Stimulated activated naive B cell treated with anti-CD40 and anti-IgM and Interleukin-4, amounts not matched to agents 10 μg/mL and 1 μg/mL and 100 μg/mL, for 72 hours (primary cell): ENCODE results near the gene EID2.

Experiments
- ATAC-seq, 2 donors: fragments of 150-1000 bp; cut with Tn5 transposase; replicated peaks; 2 replicates each; pipeline ENCODE4 v1.10.0; 2021; ENCODE audit warnings: moderate library complexity in 1 of 2
- DNase-seq: peaks from one replicate; pipeline ENCODE4 v3.0.0; 2021
- H3K27ac Mint-ChIP-seq: one replicate; pipeline ENCODE4 v1.8.0; 2022; ENCODE audit warnings: mild to moderate bottlenecking, mixed read lengths
- H3K27me3 Mint-ChIP-seq, 2 donors: one replicate each; pipeline ENCODE4 v1.8.0; 2022; ENCODE audit warnings: mixed read lengths in 2 of 2
- H3K36me3 Mint-ChIP-seq, 2 donors: one replicate each; pipeline ENCODE4 v1.8.0; 2022; ENCODE audit warnings: mixed read lengths in 2 of 2, mild to moderate bottlenecking in 1 of 2
- H3K4me1 Mint-ChIP-seq, 2 donors: one replicate each; pipeline ENCODE4 v1.8.0; 2022; ENCODE audit warnings: mixed read lengths in 2 of 2, mild to moderate bottlenecking in 1 of 2
- H3K4me3 Mint-ChIP-seq, 2 donors: one replicate each; pipeline ENCODE4 v1.8.0; 2022; ENCODE audit warnings: mild to moderate bottlenecking in 2 of 2, mixed read lengths in 2 of 2, moderate library complexity in 1 of 2
- H3K9me3 Mint-ChIP-seq, 2 donors: one replicate each; pipeline ENCODE4 v1.8.0; 2022; ENCODE audit warnings: mixed read lengths in 2 of 2, mild to moderate bottlenecking in 1 of 2

Gene EID2

DNA sequence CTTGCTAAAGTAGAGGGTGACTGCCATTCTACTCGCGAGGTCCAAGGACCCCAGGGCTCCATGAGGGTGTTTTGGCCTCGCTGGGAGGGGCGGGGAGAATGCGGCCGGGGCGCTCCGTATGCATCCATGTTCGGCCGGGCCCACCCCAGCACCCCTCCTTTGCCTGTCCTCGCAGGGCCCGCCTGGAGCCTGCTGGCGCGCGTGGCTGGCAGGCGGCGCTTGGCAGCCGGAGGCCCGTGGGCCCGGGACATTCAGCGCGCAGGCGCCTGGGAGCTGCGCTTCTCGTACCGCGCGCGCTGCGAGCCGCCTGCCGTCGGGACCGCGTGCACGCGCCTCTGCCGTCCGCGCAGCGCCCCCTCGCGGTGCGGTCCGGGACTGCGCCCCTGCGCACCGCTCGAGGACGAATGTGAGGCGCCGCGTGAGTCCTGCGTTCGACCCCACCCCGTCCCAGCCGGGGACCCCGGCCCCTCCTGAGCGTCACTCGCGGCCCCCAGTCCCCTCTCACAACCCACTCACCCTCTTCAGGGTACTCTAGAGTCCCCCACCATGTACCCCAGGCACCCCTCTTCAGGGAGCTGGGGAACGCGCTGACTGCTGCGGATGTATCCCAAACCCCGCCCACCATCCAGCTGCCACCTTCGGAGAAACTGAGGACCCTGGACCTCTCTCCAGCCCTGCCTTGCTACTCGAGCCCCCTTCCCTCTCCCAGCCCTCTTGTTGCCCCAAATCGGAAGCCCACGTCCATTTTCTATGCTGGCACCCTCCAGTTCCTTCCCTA is 37.1 kb downstream of the EID2 start:
- H3K36me3 Mint-ChIP-seq = peaks cover 6 to 7% of the 10 kb centered on the region in 2 donors
- peak; percentile 47 to 48 for ATAC-seq
- peaks cover 34 to 50% of the 10 kb centered on the region in 2 donors for H3K4me1 Mint-ChIP-seq
- no peak overlapping the region for H3K27ac Mint-ChIP-seq
- DNase-seq = peak; percentile 63
- peak overlapping the region; percentile 23 to 65 for H3K4me3 Mint-ChIP-seq
- peaks cover 54 to 73% of the 10 kb centered on the region in 2 donors for H3K27me3 Mint-ChIP-seq
- H3K9me3 Mint-ChIP-seq = peaks cover 2 to 3% of the 10 kb centered on the region in 2 donors

DNA sequence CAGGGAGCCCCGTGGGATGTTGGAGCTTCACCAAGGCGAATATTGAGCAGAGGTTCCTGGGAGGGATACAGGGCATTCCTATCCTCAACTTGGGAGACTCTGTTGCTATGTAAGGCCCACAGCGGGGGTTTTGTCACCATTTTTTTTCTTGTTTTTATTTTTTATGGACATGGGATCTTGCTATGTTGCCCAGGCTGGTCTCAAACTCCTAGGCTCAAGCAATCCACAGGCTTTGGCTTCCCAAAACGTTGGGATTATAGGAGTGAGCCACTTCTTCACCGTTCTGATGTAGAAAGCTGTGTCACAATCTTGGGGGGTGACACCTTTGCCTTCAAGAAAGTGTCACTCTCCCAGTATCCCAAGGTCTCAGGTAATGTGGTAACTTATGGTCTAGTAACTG is 38.6 kb downstream of the EID2 start:
- peaks cover 5 to 6% of the 10 kb centered on the region in 2 donors for H3K36me3 Mint-ChIP-seq
- no peak overlapping the region for H3K4me3 Mint-ChIP-seq
- H3K27ac Mint-ChIP-seq = no peak overlapping the region
- H3K27me3 Mint-ChIP-seq = peaks cover 51 to 69% of the 10 kb centered on the region in 2 donors
- ATAC-seq = no peak
- DNase-seq = no peak
- peaks cover 1 to 2% of the 10 kb centered on the region in 2 donors for H3K9me3 Mint-ChIP-seq
- peaks cover 29 to 39% of the 10 kb centered on the region in 2 donors for H3K4me1 Mint-ChIP-seq

DNA sequence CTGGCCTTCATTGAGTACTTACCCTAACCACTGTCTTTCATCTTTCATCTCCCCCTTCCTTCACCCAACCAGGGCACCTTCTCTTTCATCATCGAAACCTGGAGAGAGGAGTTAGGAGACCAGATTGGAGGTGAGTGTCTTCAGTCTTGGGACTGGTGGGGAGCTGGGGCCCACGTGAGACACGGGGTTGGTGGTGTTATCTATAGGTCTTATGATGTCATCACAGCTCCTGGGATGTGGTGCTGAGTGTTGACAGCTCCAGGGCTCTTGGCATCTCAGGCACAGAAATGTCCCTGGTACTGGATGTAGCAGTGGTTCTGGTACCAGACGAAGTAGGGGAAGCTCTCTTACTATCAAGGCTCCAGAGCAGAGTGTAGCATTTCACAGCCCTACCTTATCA is 39.4 kb downstream of the EID2 start:
- Mint-ChIP-seq H3K27ac (no peak overlapping the region), H3K36me3 (peaks cover 3 to 6% of the 10 kb centered on the region in 2 donors), H3K4me3 (peak overlapping the region in 1 of 2 donors; percentile 33), H3K9me3 (peaks cover 0 to 2% of the 10 kb centered on the region in 2 donors), H3K27me3 (peaks cover 48 to 65% of the 10 kb centered on the region in 2 donors), H3K4me1 (peaks cover 26 to 36% of the 10 kb centered on the region in 2 donors)
- ATAC-seq (no peak), DNase-seq (no peak)

DNA sequence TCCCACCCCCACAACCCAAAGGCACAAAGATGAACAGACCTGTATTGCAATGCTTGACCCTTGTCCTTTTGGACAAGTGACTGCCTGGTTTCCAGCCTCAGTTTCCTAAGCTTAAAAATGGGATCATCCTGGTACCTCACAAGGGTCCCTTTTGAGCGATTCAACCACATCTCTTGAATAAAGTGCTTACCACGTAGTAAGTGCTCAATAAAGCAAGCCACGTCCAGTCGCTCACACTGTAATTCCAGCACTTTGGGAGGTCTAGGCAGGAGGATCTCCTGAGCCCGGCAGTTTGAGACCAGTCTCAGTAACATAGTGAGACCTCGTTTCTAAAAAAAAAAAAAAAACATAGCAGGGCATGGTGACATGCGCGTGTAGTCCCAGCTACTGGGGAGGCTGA is 40.0 kb downstream of the EID2 start:
- H3K4me1 Mint-ChIP-seq = peaks cover 25 to 36% of the 10 kb centered on the region in 2 donors
- H3K36me3 Mint-ChIP-seq = peaks cover 3 to 6% of the 10 kb centered on the region in 2 donors
- H3K4me3 Mint-ChIP-seq = peak overlapping the region; percentile 62 to 66
- DNase-seq (no peak), ATAC-seq (no peak)
- H3K27me3 Mint-ChIP-seq = peaks cover 44 to 59% of the 10 kb centered on the region in 2 donors
- no peak overlapping the region for H3K27ac Mint-ChIP-seq
- H3K9me3 Mint-ChIP-seq = peaks cover 0 to 2% of the 10 kb centered on the region in 2 donors

DNA sequence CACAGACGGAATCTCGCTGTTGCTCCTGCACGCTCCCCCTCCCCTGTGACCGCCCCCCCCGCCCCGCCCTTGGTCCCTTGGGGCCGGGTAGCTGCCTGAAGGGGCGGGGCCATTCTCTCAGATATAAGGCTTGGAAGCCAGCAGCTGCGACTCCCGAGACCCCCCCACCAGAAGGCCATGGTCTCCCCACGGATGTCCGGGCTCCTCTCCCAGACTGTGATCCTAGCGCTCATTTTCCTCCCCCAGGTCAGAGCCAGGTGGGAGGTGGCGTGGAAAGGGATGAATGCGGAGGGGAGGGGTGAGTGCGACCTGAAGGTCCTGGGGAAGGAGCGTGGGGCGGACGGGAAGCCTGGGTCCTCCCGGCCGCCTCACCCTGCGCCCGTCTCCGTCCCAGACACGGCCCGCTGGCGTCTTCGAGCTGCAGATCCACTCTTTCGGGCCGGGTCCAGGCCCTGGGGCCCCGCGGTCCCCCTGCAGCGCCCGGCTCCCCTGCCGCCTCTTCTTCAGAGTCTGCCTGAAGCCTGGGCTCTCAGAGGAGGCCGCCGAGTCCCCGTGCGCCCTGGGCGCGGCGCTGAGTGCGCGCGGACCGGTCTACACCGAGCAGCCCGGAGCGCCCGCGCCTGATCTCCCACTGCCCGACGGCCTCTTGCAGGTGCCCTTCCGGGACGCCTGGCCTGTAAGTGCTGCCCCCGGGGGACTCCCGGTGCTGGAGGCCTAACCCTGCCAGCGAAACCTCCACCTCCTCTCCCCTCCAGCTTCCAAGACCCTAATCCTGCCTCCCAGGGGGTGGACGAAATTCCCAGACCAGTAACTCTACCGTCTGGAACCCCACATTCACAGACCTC is 40.9 kb downstream of the EID2 start, which contains the start of gene DLL3:
DLL3 (plus strand) TSS at position 150 of the 845 bp plus-strand sequence; CDS start at position 178, 28 bp downstream.
- Mint-ChIP-seq H3K27me3 (peaks cover 34 to 50% of the 10 kb centered on the region in 2 donors), H3K4me3 (peak within 1 kb of the TSS; percentile 66 to 73), H3K27ac (no peak within 1 kb of the TSS), H3K36me3 (peaks cover 3 to 6% of the 10 kb centered on the region in 2 donors), H3K4me1 (peaks cover 25 to 36% of the 10 kb centered on the region in 2 donors), H3K9me3 (peaks cover 0 to 2% of the 10 kb centered on the region in 2 donors)
- DNase-seq (no peak), ATAC-seq (peak; percentile 45 to 46)

DNA sequence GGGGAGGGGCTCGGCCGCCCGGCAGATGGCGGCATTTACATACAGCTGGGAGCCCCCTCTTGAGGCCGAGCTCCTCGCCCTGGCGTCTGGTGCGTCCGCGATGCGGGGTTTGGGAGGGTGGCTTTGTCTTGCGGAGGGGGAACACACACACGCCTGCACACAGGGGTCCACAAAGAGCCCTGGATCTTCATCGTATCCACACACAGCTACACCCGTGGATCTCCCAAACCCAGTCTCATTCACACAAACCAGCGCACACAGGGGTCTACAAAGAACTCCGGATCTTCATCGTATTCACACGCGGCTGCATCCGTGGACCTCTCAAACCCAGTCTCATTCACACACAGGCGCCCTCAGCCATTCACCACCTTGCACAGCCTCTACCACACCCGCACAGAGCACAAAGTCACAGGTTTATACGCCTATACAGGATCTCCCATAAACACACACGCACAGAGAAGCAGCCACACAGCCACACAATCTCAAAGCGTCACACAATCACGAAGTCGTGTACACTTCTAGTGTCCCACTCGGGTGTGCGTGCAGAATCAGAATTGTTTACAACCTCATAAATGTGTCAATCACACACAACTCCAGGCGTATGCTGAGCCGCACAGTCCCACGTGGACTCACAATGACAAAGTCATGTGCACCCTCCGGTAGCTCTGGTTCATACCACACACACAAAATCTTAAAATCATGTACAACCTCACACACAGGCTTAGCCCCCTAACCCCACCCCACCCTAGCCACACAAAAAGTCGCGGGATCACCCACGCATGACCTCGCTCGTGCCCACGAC is 41.8 kb downstream of the EID2 start:
- peaks cover 26 to 42% of the 10 kb centered on the region in 2 donors for H3K27me3 Mint-ChIP-seq
- peak overlapping the region; percentile 54 to 66 for H3K4me3 Mint-ChIP-seq
- no peaks in the 10 kb centered on the region for H3K9me3 Mint-ChIP-seq
- peak; percentile 59 for ATAC-seq
- H3K4me1 Mint-ChIP-seq = peaks cover 20 to 29% of the 10 kb centered on the region in 2 donors
- H3K36me3 Mint-ChIP-seq = peaks cover under 1 to 4% of the 10 kb centered on the region in 2 donors
- no peak overlapping the region for H3K27ac Mint-ChIP-seq
- DNase-seq = no peak

DNA sequence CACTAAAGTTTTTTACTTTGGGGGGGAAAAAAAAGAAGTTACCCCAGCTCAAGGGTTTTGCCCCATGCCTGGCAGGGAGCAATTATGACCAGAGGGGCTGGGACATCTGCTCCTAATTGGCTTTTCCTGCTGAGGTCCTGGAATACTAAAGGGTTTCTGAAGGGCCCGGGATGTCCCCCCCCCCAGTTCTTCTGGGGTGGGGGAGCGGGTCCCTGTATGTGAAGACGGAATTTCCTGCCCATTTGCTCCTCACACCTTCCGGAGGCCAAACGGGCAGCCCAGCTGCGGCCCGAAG is 42.3 kb downstream of the EID2 start:
- ATAC-seq = no peak
- no peak for DNase-seq
- Mint-ChIP-seq H3K27ac (no peak overlapping the region), H3K4me1 (peaks cover 19 to 26% of the 10 kb centered on the region in 2 donors), H3K9me3 (no peaks in the 10 kb centered on the region), H3K27me3 (peaks cover 25 to 38% of the 10 kb centered on the region in 2 donors), H3K4me3 (peak overlapping the region in 1 of 2 donors; percentile 66), H3K36me3 (peaks cover 3 to 7% of the 10 kb centered on the region in 2 donors)

DNA sequence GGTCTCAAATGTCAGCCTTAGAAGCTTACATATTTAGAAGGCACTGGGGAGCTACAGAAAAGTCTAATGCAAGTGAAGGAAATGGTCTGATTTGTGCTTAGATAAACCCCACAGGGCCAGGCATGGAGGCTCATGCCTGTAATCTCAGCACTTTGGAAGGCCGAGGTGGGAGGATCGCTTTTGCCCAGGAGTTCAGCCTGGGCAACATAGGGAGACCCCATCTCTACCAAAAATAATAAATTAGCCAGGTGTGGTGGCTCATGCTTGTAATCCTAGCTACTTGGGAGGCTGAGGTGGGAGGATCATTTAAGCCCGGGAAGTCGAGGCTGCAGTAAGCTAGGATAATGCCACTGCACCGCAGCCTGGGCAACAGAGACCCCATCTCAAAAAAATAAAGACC is 43.9 kb downstream of the EID2 start:
- H3K36me3 Mint-ChIP-seq = peaks cover 4 to 10% of the 10 kb centered on the region in 2 donors
- H3K4me1 Mint-ChIP-seq = peaks cover 19 to 26% of the 10 kb centered on the region in 2 donors
- no peak overlapping the region for H3K27ac Mint-ChIP-seq
- no peak overlapping the region for H3K4me3 Mint-ChIP-seq
- DNase-seq = no peak
- H3K27me3 Mint-ChIP-seq = peaks cover 25 to 38% of the 10 kb centered on the region in 2 donors
- no peaks in the 10 kb centered on the region for H3K9me3 Mint-ChIP-seq
- ATAC-seq = no peak

DNA sequence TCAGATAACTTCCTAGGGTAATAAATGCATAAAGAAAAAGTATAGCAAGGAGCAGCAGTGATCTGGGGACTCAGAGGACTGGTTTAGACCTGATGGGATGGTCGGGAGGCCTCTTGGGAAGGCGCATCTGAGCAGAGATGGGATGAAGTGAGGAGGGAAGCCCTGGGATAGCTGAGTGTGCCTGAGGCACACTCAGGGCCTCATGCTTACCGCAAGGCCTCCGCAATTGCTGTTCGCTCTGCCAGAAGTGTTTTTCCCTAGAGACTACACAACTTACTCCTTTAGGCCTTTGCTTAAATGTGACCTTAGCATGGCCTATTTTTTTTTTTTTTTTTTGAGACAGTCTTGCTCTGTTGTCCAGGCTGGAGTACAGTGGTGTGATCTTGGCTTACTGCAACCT is 45.3 kb downstream of the EID2 start:
- no peak for DNase-seq
- no peak for ATAC-seq
- peaks cover 15 to 25% of the 10 kb centered on the region in 2 donors for H3K27me3 Mint-ChIP-seq
- peaks cover 9 to 18% of the 10 kb centered on the region in 2 donors for H3K36me3 Mint-ChIP-seq
- H3K4me3 Mint-ChIP-seq = no peak overlapping the region
- H3K9me3 Mint-ChIP-seq = no peaks in the 10 kb centered on the region
- H3K27ac Mint-ChIP-seq = no peak overlapping the region
- H3K4me1 Mint-ChIP-seq = peaks cover 14 to 22% of the 10 kb centered on the region in 2 donors

DNA sequence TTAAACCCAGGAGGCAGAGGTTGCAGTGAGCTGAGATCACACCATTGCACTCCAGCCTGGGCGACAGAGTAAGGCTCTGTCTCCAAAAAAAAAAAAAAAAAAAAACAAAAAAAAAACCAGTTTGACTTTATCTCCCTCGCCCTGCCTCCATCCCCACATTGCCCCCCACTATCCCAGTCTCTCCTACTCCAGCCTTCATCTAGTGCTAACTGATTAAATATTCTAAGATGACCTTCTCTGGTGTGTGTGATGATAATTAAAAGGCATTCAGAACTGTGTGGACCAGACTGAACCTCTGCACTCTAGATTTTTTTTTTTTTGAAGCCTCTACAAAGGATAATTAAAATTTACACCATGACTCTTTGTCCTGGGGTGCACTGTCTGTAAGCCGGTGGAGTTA is 47.2 kb downstream of the EID2 start:
- DNase-seq (no peak), ATAC-seq (no peak)
- Mint-ChIP-seq H3K27me3 (peaks cover 5 to 9% of the 10 kb centered on the region in 2 donors), H3K9me3 (no peaks in the 10 kb centered on the region), H3K36me3 (peaks cover 26 to 33% of the 10 kb centered on the region in 2 donors), H3K4me3 (no peak overlapping the region), H3K27ac (no peak overlapping the region), H3K4me1 (peaks cover 0 to 4% of the 10 kb centered on the region in 2 donors)

DNA sequence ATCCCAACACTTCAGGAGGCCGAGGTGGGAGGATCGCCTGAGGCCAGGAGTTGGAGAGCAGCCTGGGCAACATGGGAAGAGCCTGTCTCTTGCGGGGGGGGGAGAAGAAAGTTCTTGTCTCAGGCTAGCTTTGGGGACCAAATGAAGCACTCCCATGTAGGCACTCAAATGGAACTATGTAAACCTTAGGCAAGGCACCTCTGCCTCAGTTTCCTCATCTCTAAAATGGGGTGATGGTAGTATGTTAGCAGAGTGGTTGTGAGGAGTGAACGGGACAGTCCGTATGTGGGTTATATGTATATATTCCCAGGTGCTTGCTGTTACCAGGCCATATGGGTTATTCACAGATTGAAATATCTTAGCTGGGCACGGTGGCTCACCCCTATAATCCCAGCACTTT is 47.7 kb downstream of the EID2 start:
- Mint-ChIP-seq H3K36me3 (peaks cover 27 to 34% of the 10 kb centered on the region in 2 donors), H3K27ac (no peak overlapping the region), H3K9me3 (no peaks in the 10 kb centered on the region), H3K4me1 (no peaks in the 10 kb centered on the region), H3K27me3 (peaks cover 5 to 6% of the 10 kb centered on the region in 2 donors), H3K4me3 (no peak overlapping the region)
- ATAC-seq = no peak
- no peak for DNase-seq

DNA sequence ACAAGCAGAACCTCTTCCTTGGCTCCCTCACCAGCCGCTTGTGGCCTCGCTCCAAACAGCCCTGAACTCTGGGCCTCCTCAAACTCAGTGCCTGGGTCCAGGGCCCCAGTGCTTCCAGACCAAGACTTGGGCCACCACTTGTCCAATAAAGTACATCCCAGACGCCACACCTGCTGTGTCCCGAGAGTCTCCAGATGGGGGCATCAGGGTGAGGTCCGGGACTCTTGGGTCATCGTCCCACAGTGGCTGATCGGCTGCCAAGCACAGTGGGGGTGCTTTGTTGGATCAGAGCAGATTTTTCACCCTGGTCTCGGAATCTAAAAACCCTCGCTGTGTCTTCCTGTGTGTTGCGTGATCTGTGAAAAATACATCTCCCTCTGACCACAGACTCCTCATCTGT is 50.2 kb downstream of the EID2 start:
- Mint-ChIP-seq H3K36me3 (peaks cover 37 to 44% of the 10 kb centered on the region in 2 donors), H3K4me3 (no peak overlapping the region)
- no peak for ATAC-seq

More for the DNA sequence above, 50.2 kb downstream of the EID2 start:
- Mint-ChIP-seq H3K27me3 (no peaks in the 10 kb centered on the region), H3K27ac (no peak overlapping the region), H3K4me1 (peaks cover 4 to 6% of the 10 kb centered on the region in 2 donors), H3K9me3 (no peaks in the 10 kb centered on the region)
- no peak for DNase-seq
